Endothelial cell of umbilical vein (primary cell): ENCODE data around the gene TSTD1. TPM values are rescaled to one million over a fixed set of nuclear protein-coding genes. Genes with fewer than 3 reads are reported as not detected.

Experiments used
- BruUV-seq: library from RNA; stranded (reverse); fragments of 400-500 nt; replicated peaks from 2 replicates; lab custom pipeline; 2021; lab: Mats Ljungman, UMichigan
- CTCF ChIA-PET: fragments of 300-600, 350-600 bp; sonication (Branson Sonifier 250); formaldehyde crosslinking; loops from one replicate; lab custom pipeline; 2021; ENCODE audit warnings: antibody characterized with exemption, inconsistent platforms; lab: Charles Lee
- POLR2A ChIA-PET: fragments of 300-600, 350-600 bp; sonication (Branson Sonifier 250); formaldehyde crosslinking; loops from one replicate; lab custom pipeline; 2021; ENCODE audit warnings: antibody characterized with exemption, inconsistent platforms; lab: Charles Lee
- DNase-seq: peaks from one replicate; pipeline ENCODE4 v3.0.0-alpha.2; 2011; ENCODE audit warnings: low read depth, low spot score
- FAIRE-seq: peaks from 2 replicates; lab custom pipeline; 2011; peaks lifted over from hg19 to GRCh38; lab: Jason Lieb, UNC
- H2AFZ ChIP-seq: 2 replicates; pipeline ENCODE4 v1.6.0; 2012; ENCODE audit warnings: low read depth, low read length, control low read depth, inconsistent platforms
- H3K27ac ChIP-seq: 2 replicates; pipeline ENCODE4 v1.5.1; 2011; ENCODE audit warnings: low read depth, mild to moderate bottlenecking, control low read depth, low read length, moderate library complexity; ENCODE audit not compliant: insufficient read depth
- H3K27me3 ChIP-seq, 2 experiments: 2 replicates each; pipeline versions ENCODE4 v1.6.0 to v1.6.1; 2011; ENCODE audit warnings: low read length in 2 of 2, mixed read lengths in 1 of 2; ENCODE audit not compliant: control insufficient read depth in 2 of 2, insufficient read depth in 2 of 2
- H3K36me3 ChIP-seq, 2 experiments: 2 replicates in 1 of 2; 3 replicates in 1 of 2; pipeline ENCODE4 v1.5.1; 2011; ENCODE audit warnings: low read length in 2 of 2, mild to moderate bottlenecking in 1 of 2, moderate library complexity in 1 of 2; ENCODE audit not compliant: control insufficient read depth in 2 of 2, insufficient read depth in 2 of 2; ENCODE audit errors: extremely low read depth in 1 of 2
- H3K4me1 ChIP-seq: 3 replicates; pipeline ENCODE4 v1.5.1; 2011; ENCODE audit warnings: mild to moderate bottlenecking, low read length; ENCODE audit not compliant: control insufficient read depth, insufficient read depth; ENCODE audit errors: extremely low read depth
- H3K4me2 ChIP-seq: 2 replicates; pipeline ENCODE4 v1.6.1; 2011; ENCODE audit warnings: low read length, control low read depth, mixed read lengths; ENCODE audit not compliant: insufficient read depth
- H3K4me3 ChIP-seq, 3 experiments: fragments of 200-600 bp in 1 of 3; sonication (generic), shearing (Covaris generic) in 1 of 3; replicated peaks in 1 of 3; 2 replicates each; pipeline ENCODE4 v1.5.1; 2011 to 2016; ENCODE audit warnings: control low read depth in 3 of 3, low read length in 3 of 3, mild to moderate bottlenecking in 2 of 3, inconsistent platforms in 1 of 3, low read depth in 1 of 3, moderate library complexity in 1 of 3; ENCODE audit not compliant: insufficient read depth in 1 of 3
- H3K79me2 ChIP-seq: 2 replicates; pipeline ENCODE4 v1.6.0; 2012; ENCODE audit warnings: low read length, inconsistent platforms; ENCODE audit not compliant: control insufficient read depth, insufficient read depth
- H3K9ac ChIP-seq: replicated peaks from 2 replicates; pipeline ENCODE3; 2011; ENCODE audit warnings: low read length, control low read depth; ENCODE audit not compliant: insufficient read depth; ENCODE audit errors: extremely low read depth
- H3K9me1 ChIP-seq: replicated peaks from 3 replicates; pipeline ENCODE4 v1.6.0; 2011; ENCODE audit warnings: mild to moderate bottlenecking, low read length; ENCODE audit not compliant: control insufficient read depth, insufficient read depth; ENCODE audit errors: extremely low read depth
- H3K9me3 ChIP-seq: replicated peaks from 2 replicates; pipeline ENCODE4 v1.5.1; 2012; ENCODE audit warnings: low read length, inconsistent platforms; ENCODE audit not compliant: control insufficient read depth, insufficient read depth
- H4K20me1 ChIP-seq: replicated peaks from 2 replicates; pipeline ENCODE3; 2011; ENCODE audit warnings: mild to moderate bottlenecking, low read length; ENCODE audit not compliant: control insufficient read depth, insufficient read depth; ENCODE audit errors: extremely low read depth
- CTCF ChIP-seq, 2 donors: IDR thresholded peaks; 1 replicate in 1 of 2; 2 replicates in 1 of 2; pipeline ENCODE4 v1.5.1; 2011; ENCODE audit warnings: low read length in 2 of 2, mild to moderate bottlenecking in 2 of 2, moderate library complexity in 2 of 2, control low read depth in 1 of 2, inconsistent platforms in 1 of 2, low read depth in 1 of 2; ENCODE audit not compliant: insufficient read depth in 1 of 2; ENCODE audit errors: extremely low read depth in 1 of 2
- EZH2 ChIP-seq: IDR thresholded peaks from 2 replicates; pipeline ENCODE4 v1.6.1; 2012; ENCODE audit warnings: borderline replicate concordance, low read depth, mild to moderate bottlenecking, moderate library complexity, low read length, inconsistent platforms; ENCODE audit not compliant: severe bottlenecking
- FOS ChIP-seq: IDR thresholded peaks from 2 replicates; pipeline ENCODE4 v1.6.1; 2011; ENCODE audit warnings: mild to moderate bottlenecking, low read length, moderate library complexity, borderline replicate concordance; ENCODE audit not compliant: insufficient read depth
- GATA2 ChIP-seq: IDR thresholded peaks from 2 replicates; pipeline ENCODE4 v1.7.0; 2011; ENCODE audit warnings: low read depth, mild to moderate bottlenecking, moderate library complexity, mixed read lengths, low read length; ENCODE audit not compliant: insufficient read length, insufficient read depth
- JUN ChIP-seq: IDR thresholded peaks from 2 replicates; pipeline ENCODE4 v1.6.1; 2011; ENCODE audit warnings: borderline replicate concordance, low read depth; ENCODE audit not compliant: insufficient read length, insufficient read depth
- MAX ChIP-seq: IDR thresholded peaks from 2 replicates; pipeline ENCODE4 v1.6.1; 2011; ENCODE audit not compliant: insufficient read depth, insufficient read length
- MYC ChIP-seq: IDR thresholded peaks from one replicate; pipeline ENCODE4 v1.6.1; 2011; ENCODE audit warnings: mild to moderate bottlenecking, low read depth, low read length
- POLR2A ChIP-seq: IDR thresholded peaks from 2 replicates; pipeline ENCODE4 v1.6.1; 2012; ENCODE audit warnings: low read depth, mild to moderate bottlenecking, control low read depth, low read length
- POLR2AphosphoS5 ChIP-seq: IDR thresholded peaks from 2 replicates; pipeline ENCODE4 v1.6.1; 2012; ENCODE audit warnings: low read depth, mild to moderate bottlenecking, control low read depth, low read length, moderate library complexity; ENCODE audit not compliant: insufficient read depth
- dilution Hi-C: fragments of 300-500 bp; cut with MboI; formaldehyde crosslinking; loops from one replicate; pipeline ENCODE4 v1.15.0; 2019; ENCODE audit warnings: low sequenced_read_pairs; ENCODE audit not compliant: extremely low pct_ligation_motif_present
- intact Hi-C: fragments of 100-400 bp; cut with micrococcal nuclease; formaldehyde crosslinking; loops from one replicate; pipeline ENCODE4 v1.10.0; 2022
- polyA plus RNA-seq, 4 experiments: library from polyadenylated mRNA; depleted of rRNA in 3 of 4; stranded (reverse) in 3 of 4; unstranded in 1 of 4; fragments of >200 nt; gene quantifications; 2 replicates each; pipeline versions ENCODE4 v1.2.1 to v1.2.3, GENCODE V29; 2011 to 2012; ENCODE audit warnings: missing spikeins in 1 of 4
- total RNA-seq: library from RNA; stranded (reverse); gene quantifications from 2 replicates; pipeline ENCODE4 v1.2.3, GENCODE V29; 2021

Gene TSTD1
- total and polyA plus RNA-seq, 2 donors (not counting 3 experiments of a cell fraction or from before 2014, with no cell fraction given), result 8.9 to 39.1 TPM

- POLR2A ChIA-PET, result no interaction called here
- no peak overlapping the region for H3K9ac ChIP-seq
- peaks cover 5% of the 10 kb centered on the region for H3K4me1 ChIP-seq
- no peaks in the 10 kb centered on the region for H3K9me3 ChIP-seq
- no peak overlapping the region for H3K27ac ChIP-seq
- no peak overlapping the region for H3K4me3 ChIP-seq
- dilution Hi-C loops (no loop called here), intact Hi-C loops (loop anchor here (10.0 kb wide), 1 partner anchor 726 kb away; no protein-coding TSS in a partner anchor)
- H3K79me2 ChIP-seq, result no peaks in the 10 kb centered on the region
- no peak overlapping the region for H2AFZ ChIP-seq
- no peak for FAIRE-seq
- no peak for DNase-seq
- H4K20me1 ChIP-seq, result no peaks in the 10 kb centered on the region
- H3K27me3 ChIP-seq, result no peaks in the 10 kb centered on the region
- H3K4me2 ChIP-seq, result no peak overlapping the region
- no peaks in the 10 kb centered on the region for H3K36me3 ChIP-seq
- H3K9me1 ChIP-seq, result no peaks in the 10 kb centered on the region
- TF ChIP-seq CTCF (IDR thresholded peaks at IDR 0.05; ENCODE audit: extremely low read depth in 1 of 2, insufficient read depth in 1 of 2, low read depth in 1 of 2, low read length in 2 of 2) (no peak), POLR2AphosphoS5 (no peak), POLR2A (no peak), MAX (no peak), EZH2 (no peak), GATA2 (no peak), JUN (no peak), MYC (no peak), FOS (no peak)
- BruUV-seq, result no TSS peak
- CTCF ChIA-PET, result no interaction called here
These were observed 12.5 kb upstream of the TSTD1 start for GRCh38 chr1:161051219-161051618.
